PFSK-1 (cell line): Measurements from ENCODE around the gene SERTAD4.

Experiments
- FOXP2 ChIP-seq: optimal IDR thresholded peaks from 2 replicates; pipeline ENCODE3; 2011; ENCODE audit warnings: borderline replicate concordance, control low read depth, inconsistent platforms; ENCODE audit not compliant: insufficient read depth; ENCODE audit errors: extremely low read length, extremely low read depth
- POLR2AphosphoS5 ChIP-seq: IDR thresholded peaks from 2 replicates; pipeline ENCODE4 v1.6.1; 2012; ENCODE audit warnings: low read depth, mild to moderate bottlenecking, control low read depth, low read length, moderate library complexity
- REST ChIP-seq, 2 experiments: IDR thresholded peaks; 2 replicates each; pipeline versions ENCODE4 v1.6.1 to v1.8.0; 2011 to 2012; ENCODE audit warnings: low read depth in 2 of 2, low read length in 2 of 2, control low read depth in 1 of 2, inconsistent platforms in 1 of 2, mild to moderate bottlenecking in 1 of 2, moderate library complexity in 1 of 2; ENCODE audit not compliant: insufficient read depth in 1 of 2
- SIN3A ChIP-seq: IDR thresholded peaks from 2 replicates; pipeline ENCODE4 v1.6.1; 2012; ENCODE audit warnings: mild to moderate bottlenecking, low read length, moderate library complexity, borderline replicate concordance; ENCODE audit not compliant: insufficient read depth
- TAF1 ChIP-seq: IDR thresholded peaks from 2 replicates; pipeline ENCODE4 v1.6.1; 2012; ENCODE audit warnings: low read length, control low read depth, borderline replicate concordance; ENCODE audit not compliant: insufficient read depth

Gene SERTAD4

GRCh38 chr1:210269981-210270380 lies 37.4 kb downstream of the SERTAD4 start:
- TF ChIP-seq TAF1 (no peak), FOXP2 (no peak), POLR2AphosphoS5 (no peak), REST (IDR thresholded peaks at IDR 0.05; ENCODE audit: insufficient read depth in 1 of 2, low read depth in 2 of 2, low read length in 2 of 2) (no peak), SIN3A (no peak)

GRCh38 chr1:210272666-210273065 lies 40.1 kb downstream of the SERTAD4 start:
- TF ChIP-seq REST (IDR thresholded peaks at IDR 0.05; ENCODE audit: insufficient read depth in 1 of 2, low read depth in 2 of 2, low read length in 2 of 2) (no peak), POLR2AphosphoS5 (no peak), TAF1 (no peak), SIN3A (no peak), FOXP2 (no peak)

GRCh38 chr1:210280221-210280620 lies 47.6 kb downstream of the SERTAD4 start:
- TF ChIP-seq POLR2AphosphoS5 (no peak), REST (IDR thresholded peaks at IDR 0.05; ENCODE audit: insufficient read depth in 1 of 2, low read depth in 2 of 2, low read length in 2 of 2) (no peak), TAF1 (no peak), SIN3A (no peak), FOXP2 (no peak)

GRCh38 chr1:210288116-210288515 lies 55.5 kb downstream of the SERTAD4 start:
- TF ChIP-seq SIN3A, result no peak
- no peak for TF ChIP-seq POLR2AphosphoS5
- TF ChIP-seq FOXP2, result no peak
- no peak for TF ChIP-seq TAF1
- no peak for TF ChIP-seq REST (IDR thresholded peaks at IDR 0.05; ENCODE audit: insufficient read depth in 1 of 2, low read depth in 2 of 2, low read length in 2 of 2)

GRCh38 chr1:210289248-210289647 lies 56.7 kb downstream of the SERTAD4 start:
- TF ChIP-seq FOXP2 (no peak), REST (IDR thresholded peaks at IDR 0.05; ENCODE audit: insufficient read depth in 1 of 2, low read depth in 2 of 2, low read length in 2 of 2) (no peak), TAF1 (no peak), SIN3A (no peak), POLR2AphosphoS5 (no peak)
